ENCODE data around the gene ARHGAP5. TPM values are rescaled to one million over a fixed set of nuclear protein-coding genes. Genes with fewer than 3 reads are reported as not detected.
A peak's percentile ranks its signal among the peaks of the same experiment; 100 is the strongest.

The ARHGAP5 gene
- 10 to 100 TPM; 66.6 to 71.7 TPM for total RNA-seq
- 10 to 100 TPM; 16.1 to 32.1 (median 24.8) TPM for polyA plus RNA-seq
- total RNA-seq: 70.2 to 170 (median 102) reads per million in 6 experiments

GRCh38 chr14:32077081-32078022 is at the start of gene ARHGAP5:
Gene ARHGAP5 (plus strand): TSS chr14:32077304. CDS start chr14:32090670, 13,366 bp downstream.
- ATAC-seq: peak; percentile 48 to 61
- Mint-ChIP-seq H3K36me3 (peaks cover 0 to 2% (median 0%) of the 10 kb centered on the region in 3 donors), H3K4me3 (peak within 1 kb of the TSS; percentile 94 to 100 (median 98)), H3K4me1 (peaks cover 21 to 43% (median 35%) of the 10 kb centered on the region in 4 donors), H3K27me3 (no peaks in the 10 kb centered on the region), H3K27ac (peak within 1 kb of the TSS; percentile 90 to 99 (median 96)), H3K9me3 (no peaks in the 10 kb centered on the region)
- POLR2A ChIA-PET: interaction anchor here (0.6 to 3.5 kb wide), 8 partner anchors 88 to 1051 kb away, joined by 3 to 44 read pairs (median 5); partner anchors contain the start of genes DTD2, RNU6-7, RNU6-8 and STRN3
- peak in 9 of 10 donors; percentile 34 to 83 (median 68) for DNase-seq

- Mint-ChIP-seq H3K27me3 (peaks cover 6 to 25% (median 9%) of the 10 kb centered on the region in 5 donors), H3K36me3 (no peaks in the 10 kb centered on the region), H3K4me3 (no peak overlapping the region), H3K9me3 (no peaks in the 10 kb centered on the region), H3K27ac (no peak overlapping the region), H3K4me1 (no peaks in the 10 kb centered on the region)
- ATAC-seq (no peak), DNase-seq (no peak)
- POLR2A ChIA-PET: no interaction called here
These were observed 48.5 kb upstream of the ARHGAP5 start for GRCh38 chr14:32028599-32028998.

- Mint-ChIP-seq H3K4me1 (no peaks in the 10 kb centered on the region), H3K9me3 (no peaks in the 10 kb centered on the region), H3K27ac (no peak overlapping the region), H3K27me3 (peaks cover 0 to 1% (median 0%) of the 10 kb centered on the region in 5 donors), H3K36me3 (no peaks in the 10 kb centered on the region), H3K4me3 (no peak overlapping the region)
- ATAC-seq (no peak), DNase-seq (no peak)
- POLR2A ChIA-PET: no interaction called here
These were observed 43.6 kb upstream of the ARHGAP5 start for GRCh38 chr14:32033543-32033942.

- DNase-seq (no peak), ATAC-seq (no peak)
- no peak overlapping the region for H3K4me3 Mint-ChIP-seq
- peaks cover 0 to 13% (median 8%) of the 10 kb centered on the region in 5 donors for H3K27me3 Mint-ChIP-seq
- H3K4me1 Mint-ChIP-seq: no peaks in the 10 kb centered on the region
- peaks cover 0 to 6% (median 0%) of the 10 kb centered on the region in 9 donors for H3K9me3 Mint-ChIP-seq
- POLR2A ChIA-PET: no interaction called here
- H3K36me3 Mint-ChIP-seq: no peaks in the 10 kb centered on the region
- H3K27ac Mint-ChIP-seq: no peak overlapping the region
These were observed 38.2 kb upstream of the ARHGAP5 start for GRCh38 chr14:32038876-32039275.

DNA sequence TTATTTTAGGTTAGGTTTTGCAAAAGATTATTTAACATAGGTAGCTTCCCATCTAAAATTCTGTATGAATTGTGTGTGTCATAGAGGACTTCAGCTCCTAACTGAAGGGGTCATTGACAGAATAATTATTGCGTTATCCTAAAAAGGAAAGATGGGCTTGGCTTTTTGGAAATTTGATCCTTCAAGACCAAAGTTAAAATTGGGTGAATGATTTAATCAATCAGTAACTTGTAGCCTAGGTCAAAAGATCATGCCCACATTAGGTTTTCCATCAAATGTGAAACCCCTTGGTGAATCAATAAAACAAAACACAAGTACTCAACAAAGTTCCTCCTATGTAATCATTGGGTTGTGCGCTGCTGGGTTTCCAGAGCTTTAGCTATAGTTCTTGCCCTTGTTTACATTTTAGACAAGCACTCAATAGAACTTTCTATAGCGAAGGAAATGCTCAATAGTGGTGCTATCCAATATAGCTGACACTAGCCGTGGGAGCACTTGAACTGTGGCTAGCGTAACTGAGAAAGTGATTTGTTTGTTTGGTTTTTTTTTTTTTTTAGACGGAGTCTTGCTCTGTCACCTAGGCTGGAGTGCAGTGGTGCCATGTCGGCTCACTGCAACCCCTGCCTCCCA is 37.6 kb upstream of the ARHGAP5 start:
- H3K36me3 Mint-ChIP-seq: no peaks in the 10 kb centered on the region
- H3K27ac Mint-ChIP-seq: no peak overlapping the region
- DNase-seq (no peak), ATAC-seq (no peak)
- POLR2A ChIA-PET: interaction anchor here (0.7 kb wide), 1 partner anchor 23 kb away, joined by 3 read pairs; no protein-coding TSS in a partner anchor
- no peaks in the 10 kb centered on the region for H3K4me1 Mint-ChIP-seq
- H3K4me3 Mint-ChIP-seq: no peak overlapping the region
- peaks cover 0 to 6% (median 0%) of the 10 kb centered on the region in 9 donors for H3K9me3 Mint-ChIP-seq
- peaks cover 0 to 15% (median 10%) of the 10 kb centered on the region in 5 donors for H3K27me3 Mint-ChIP-seq

DNA sequence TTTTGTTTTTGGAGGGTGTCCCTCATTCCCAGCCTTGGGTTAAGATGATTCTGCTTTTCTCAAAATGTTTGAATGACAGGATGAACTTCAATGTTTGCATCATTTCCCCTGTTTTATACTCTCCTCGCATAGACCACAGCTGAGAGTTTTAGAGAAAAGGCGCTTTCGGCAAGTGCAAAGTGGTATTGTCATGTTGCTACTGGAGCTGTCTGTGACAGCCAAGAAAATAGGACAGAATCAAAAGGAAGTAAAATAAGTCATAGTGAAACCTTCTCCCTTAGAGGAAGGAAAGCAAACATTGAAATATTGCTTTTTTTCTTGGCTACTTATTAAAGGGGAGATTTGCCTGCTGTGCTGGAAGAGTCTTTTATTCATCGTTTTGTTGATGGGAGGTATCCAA is 33.5 kb upstream of the ARHGAP5 start:
- Mint-ChIP-seq H3K36me3 (no peaks in the 10 kb centered on the region), H3K4me3 (no peak overlapping the region), H3K27ac (no peak overlapping the region), H3K9me3 (peaks cover 0 to 6% (median 0%) of the 10 kb centered on the region in 9 donors), H3K27me3 (peaks cover 0 to 14% (median 13%) of the 10 kb centered on the region in 5 donors), H3K4me1 (no peaks in the 10 kb centered on the region)
- ATAC-seq (no peak), DNase-seq (no peak)
- POLR2A ChIA-PET: no interaction called here

- POLR2A ChIA-PET: no interaction called here
- no peak for DNase-seq
- no peaks in the 10 kb centered on the region for H3K36me3 Mint-ChIP-seq
These were observed 32.6 kb upstream of the ARHGAP5 start for GRCh38 chr14:32044454-32044853.

DNA sequence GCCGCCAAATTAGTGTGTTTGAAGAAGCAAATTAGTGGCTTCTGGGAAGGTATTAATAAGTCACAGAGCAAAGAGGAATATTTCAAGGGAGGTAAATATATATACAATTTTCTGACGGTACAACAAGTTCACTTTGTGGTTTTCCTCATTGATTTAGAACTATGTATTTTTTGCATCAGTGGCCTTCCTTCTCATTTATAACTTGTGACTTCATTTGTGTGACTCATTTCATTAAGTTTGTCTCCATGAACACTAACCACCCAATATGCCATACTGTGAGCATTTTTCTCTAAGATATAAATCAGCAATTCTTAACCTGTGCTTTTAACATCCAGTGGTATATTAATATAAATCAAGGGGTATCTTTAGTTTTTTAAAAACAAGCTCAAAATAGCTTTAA is 29.3 kb upstream of the ARHGAP5 start:
- Mint-ChIP-seq H3K36me3 (no peaks in the 10 kb centered on the region), H3K27ac (no peak overlapping the region), H3K4me3 (no peak overlapping the region), H3K9me3 (no peaks in the 10 kb centered on the region), H3K4me1 (peaks cover 0 to 12% (median 0%) of the 10 kb centered on the region in 4 donors), H3K27me3 (peaks cover 0 to 8% (median 5%) of the 10 kb centered on the region in 5 donors)
- POLR2A ChIA-PET: no interaction called here
- ATAC-seq (no peak), DNase-seq (no peak)

More at GRCh38 chr14:32044454-32044853, 32.6 kb upstream of the ARHGAP5 start:
- Mint-ChIP-seq H3K27ac (no peak overlapping the region), H3K4me3 (no peak overlapping the region), H3K9me3 (peaks cover 0 to 6% (median 0%) of the 10 kb centered on the region in 9 donors), H3K27me3 (peaks cover 0 to 14% (median 13%) of the 10 kb centered on the region in 5 donors), H3K4me1 (peaks cover 0 to 6% (median 0%) of the 10 kb centered on the region in 4 donors)
- ATAC-seq: no peak

- no peak for ATAC-seq
- peaks cover 0 to 6% (median 0%) of the 10 kb centered on the region in 5 donors for H3K27me3 Mint-ChIP-seq
- H3K36me3 Mint-ChIP-seq: no peaks in the 10 kb centered on the region
- H3K4me3 Mint-ChIP-seq: no peak overlapping the region
- no peak for DNase-seq
- H3K9me3 Mint-ChIP-seq: peaks cover 0 to 1% (median 0%) of the 10 kb centered on the region in 9 donors
- POLR2A ChIA-PET: no interaction called here
- H3K4me1 Mint-ChIP-seq: peaks cover 0 to 12% (median 0%) of the 10 kb centered on the region in 4 donors
- H3K27ac Mint-ChIP-seq: peak overlapping the region in 2 of 10 donors; percentile 9 to 46
These were observed 27.6 kb upstream of the ARHGAP5 start for GRCh38 chr14:32049361-32050088.

- Mint-ChIP-seq H3K9me3 (peaks cover 0 to 2% (median 0%) of the 10 kb centered on the region in 9 donors), H3K27me3 (peaks cover 0 to 2% (median 0%) of the 10 kb centered on the region in 5 donors), H3K4me1 (peaks cover 0 to 12% (median 0%) of the 10 kb centered on the region in 4 donors), H3K27ac (no peak overlapping the region), H3K4me3 (no peak overlapping the region), H3K36me3 (no peaks in the 10 kb centered on the region)
- POLR2A ChIA-PET: no interaction called here
- DNase-seq: no peak
- ATAC-seq: no peak
These were observed 26.2 kb upstream of the ARHGAP5 start for GRCh38 chr14:32050878-32051277.

DNA sequence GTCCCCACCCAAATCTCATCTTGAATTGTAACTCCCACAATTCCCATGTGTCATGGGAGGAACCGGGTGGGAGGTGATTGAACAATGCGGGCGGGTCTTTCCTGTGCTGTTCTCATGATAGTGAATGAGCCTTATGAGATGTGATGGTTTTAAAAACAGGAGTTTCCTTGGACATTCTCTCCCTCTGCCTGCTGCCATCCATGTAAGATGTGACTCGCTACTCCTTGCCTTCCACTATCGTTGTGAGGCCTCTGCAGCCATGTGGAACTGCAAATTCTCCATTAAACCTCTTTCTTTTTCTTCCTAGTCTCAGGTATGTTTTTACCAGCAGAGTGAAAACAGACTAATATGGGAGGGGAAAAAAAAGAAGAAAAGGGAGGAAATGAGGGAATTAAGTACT is 22.6 kb upstream of the ARHGAP5 start:
- Mint-ChIP-seq H3K27me3 (peaks cover 0 to 10% (median 5%) of the 10 kb centered on the region in 5 donors), H3K9me3 (peaks cover 0 to 2% (median 0%) of the 10 kb centered on the region in 9 donors), H3K27ac (no peak overlapping the region), H3K36me3 (no peaks in the 10 kb centered on the region), H3K4me3 (no peak overlapping the region), H3K4me1 (peaks cover 0 to 5% (median 0%) of the 10 kb centered on the region in 4 donors)
- POLR2A ChIA-PET: no interaction called here
- DNase-seq (no peak), ATAC-seq (no peak)

DNA sequence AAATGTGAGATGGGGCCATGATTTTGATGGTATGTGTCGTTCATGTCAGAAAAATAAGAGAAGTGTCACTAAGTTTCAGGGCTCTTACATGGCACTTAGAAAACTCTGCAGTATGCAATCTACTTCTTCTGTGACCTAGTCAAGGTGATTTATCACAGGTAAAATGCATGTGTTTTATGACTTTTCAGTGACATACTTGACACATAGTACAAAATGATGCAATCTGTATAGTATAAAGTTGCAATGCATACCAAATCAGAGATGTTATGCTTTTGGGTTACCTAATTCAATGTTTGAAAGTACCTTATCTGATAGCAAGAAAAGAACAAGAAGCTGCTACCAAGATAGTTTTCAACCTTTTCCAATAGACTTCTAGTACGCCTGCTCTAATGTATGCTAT is 21.9 kb upstream of the ARHGAP5 start:
- Mint-ChIP-seq H3K27me3 (peaks cover 0 to 12% (median 5%) of the 10 kb centered on the region in 5 donors), H3K27ac (no peak overlapping the region), H3K9me3 (peaks cover 0 to 2% (median 0%) of the 10 kb centered on the region in 9 donors), H3K4me1 (no peaks in the 10 kb centered on the region), H3K4me3 (no peak overlapping the region), H3K36me3 (no peaks in the 10 kb centered on the region)
- ATAC-seq (no peak), DNase-seq (no peak)
- POLR2A ChIA-PET: no interaction called here

All from naive thymus-derived CD8-positive, alpha-beta T cell (primary cell).